Immature natural killer cell (primary cell): ENCODE measurements around the gene SPTBN1. TPM values are rescaled to one million over a fixed set of nuclear protein-coding genes. Genes with fewer than 3 reads are reported as not detected.

Source experiments
- polyA plus RNA-seq, 3 donors: library from polyadenylated mRNA; unstranded; fragments of 300-500 nt; fragmentation: Illumina TruSeq; gene quantifications; one replicate each; pipeline ENCODE4 v1.2.3, GENCODE V29; 2021

SPTBN1 gene
- polyA plus RNA-seq, 3 donors from 2014 or later = 0.41 to 57.5 (median 7.7) TPM

Other genes with a start within 250 kb of the SPTBN1 start
- gene TSPYL6, start 200.1 kb upstream of the SPTBN1 start, polyA plus RNA-seq = not detected